Measurements from ENCODE around the gene ELK4.

ELK4 gene

GRCh38 chr1:205580140-205580922 lies 51.5 kb downstream of the ELK4 start:
- no peak for DNase-seq (ENCODE audit: low read depth)

- DNase-seq (ENCODE audit: low read depth): no peak
These were observed 52.1 kb downstream of the ELK4 start for GRCh38 chr1:205579711-205580110.

- DNase-seq (ENCODE audit: low read depth): no peak
These were observed 52.8 kb downstream of the ELK4 start for GRCh38 chr1:205578780-205579571.

- no peak for DNase-seq (ENCODE audit: low read depth)
These were observed 53.7 kb downstream of the ELK4 start for GRCh38 chr1:205577874-205578658.

- no peak for DNase-seq (ENCODE audit: low read depth)
These were observed 54.7 kb downstream of the ELK4 start for GRCh38 chr1:205576805-205577761.

GRCh38 chr1:205576011-205576410 lies 55.8 kb downstream of the ELK4 start:
- DNase-seq (ENCODE audit: low read depth): no peak

GRCh38 chr1:205575294-205575885 lies 56.4 kb downstream of the ELK4 start:
- DNase-seq (ENCODE audit: low read depth): no peak

GRCh38 chr1:205572421-205572820 lies 59.4 kb downstream of the ELK4 start:
- no peak for DNase-seq (ENCODE audit: low read depth)

GRCh38 chr1:205571747-205572146 lies 60.1 kb downstream of the ELK4 start:
- DNase-seq (ENCODE audit: low read depth): no peak

GRCh38 chr1:205570796-205571537 lies 60.8 kb downstream of the ELK4 start:
- DNase-seq (ENCODE audit: low read depth): no peak

GRCh38 chr1:205570173-205570501 lies 61.7 kb downstream of the ELK4 start:
- no peak for DNase-seq (ENCODE audit: low read depth)

GRCh38 chr1:205569411-205570172 lies 62.2 kb downstream of the ELK4 start:
- DNase-seq (ENCODE audit: low read depth): no peak

- DNase-seq (ENCODE audit: low read depth): no peak
These were observed 63.1 kb downstream of the ELK4 start for GRCh38 chr1:205568469-205569361.

GRCh38 chr1:205568135-205568468 lies 63.7 kb downstream of the ELK4 start:
- DNase-seq (ENCODE audit: low read depth): no peak

- no peak for DNase-seq (ENCODE audit: low read depth)
These were observed 64.1 kb downstream of the ELK4 start for GRCh38 chr1:205567716-205568115.

GRCh38 chr1:205565799-205566198 lies 66.0 kb downstream of the ELK4 start:
- no peak for DNase-seq (ENCODE audit: low read depth)

- DNase-seq (ENCODE audit: low read depth): no peak
These were observed 67.8 kb downstream of the ELK4 start for GRCh38 chr1:205563927-205564441.

GRCh38 chr1:205561501-205562203 lies 70.2 kb downstream of the ELK4 start:
- DNase-seq (ENCODE audit: low read depth): no peak
